GM10248 (cell line): ENCODE measurements around the gene MSL1.
A peak's percentile ranks its signal among the peaks of the same experiment; 100 is the strongest.

Experiments
- CTCF ChIA-PET: fragments of 300-600 bp; sonication (Branson Sonifier 250); formaldehyde crosslinking; extraction: SDS; loops from one replicate; lab custom pipeline; 2021; ENCODE audit warnings: antibody characterized with exemption; lab: Yijun Ruan, JAX
- POLR2A ChIA-PET: fragments of 350-650 bp; sonication (Branson Sonifier 250); formaldehyde crosslinking; extraction: SDS; loops from one replicate; lab custom pipeline; 2020; ENCODE audit warnings: antibody characterized with exemption; lab: Yijun Ruan, JAX
- DNase-seq: peaks from one replicate; pipeline ENCODE4 v3.0.0; 2012; ENCODE audit errors: extremely low spot score
- TF ChIP-seq, protein P1 (sequence below): IDR thresholded peaks from 2 replicates; pipeline ENCODE4 v1.5.1; 2012; ENCODE audit warnings: mild to moderate bottlenecking, low read depth; ENCODE audit errors: extremely low read depth, missing control alignments, control extremely low read depth

The MSL1 gene

DNA sequence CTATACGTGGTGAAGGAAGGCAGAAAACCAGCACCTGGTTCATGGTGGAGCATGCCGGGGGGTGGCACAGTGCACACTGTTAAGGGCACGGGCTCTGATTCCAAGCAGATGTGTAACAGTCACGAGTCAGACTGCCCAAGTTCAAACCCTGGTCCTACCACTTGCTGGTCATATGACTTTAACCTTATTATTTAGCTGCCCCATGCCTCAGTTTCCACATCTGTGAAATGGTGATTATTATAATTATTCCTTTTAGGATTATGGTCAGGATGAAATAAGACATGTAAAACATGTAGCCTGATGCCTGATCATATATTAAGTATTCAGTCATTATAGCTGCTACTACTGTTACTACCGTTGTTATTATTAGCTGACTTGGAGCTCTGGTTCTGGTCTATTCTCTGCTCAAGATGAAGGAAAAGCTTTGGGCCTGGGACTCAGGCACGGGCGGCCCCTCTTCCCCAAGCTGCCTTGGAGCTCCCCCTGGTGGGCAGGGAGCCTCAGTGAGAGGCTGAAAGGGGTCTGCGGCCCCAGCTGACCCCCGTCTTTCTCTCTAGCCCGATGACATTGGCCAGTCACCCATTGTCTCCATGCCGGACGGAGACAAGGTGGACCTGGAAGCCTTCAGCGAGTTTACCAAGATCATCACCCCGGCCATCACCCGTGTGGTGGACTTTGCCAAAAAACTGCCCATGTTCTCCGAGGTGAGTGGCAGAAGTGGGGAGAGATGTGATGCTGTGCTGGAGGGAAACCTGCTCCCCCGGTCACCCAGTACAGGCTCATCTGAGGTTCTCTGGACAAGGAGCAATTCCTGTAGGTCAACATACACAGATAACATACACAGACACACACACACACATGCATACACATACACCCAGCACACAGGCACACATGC is 35.4 kb upstream of the MSL1 start:
- POLR2A ChIA-PET: no interaction called here
- CTCF ChIA-PET: interaction anchor here (0.6 to 2.8 kb wide), 39 partner anchors 8 to 1179 kb away, joined by 3 to 55 read pairs (median 4); partner anchors contain the start of genes CSF3, MED24, NR1D1 and THRA

DNA sequence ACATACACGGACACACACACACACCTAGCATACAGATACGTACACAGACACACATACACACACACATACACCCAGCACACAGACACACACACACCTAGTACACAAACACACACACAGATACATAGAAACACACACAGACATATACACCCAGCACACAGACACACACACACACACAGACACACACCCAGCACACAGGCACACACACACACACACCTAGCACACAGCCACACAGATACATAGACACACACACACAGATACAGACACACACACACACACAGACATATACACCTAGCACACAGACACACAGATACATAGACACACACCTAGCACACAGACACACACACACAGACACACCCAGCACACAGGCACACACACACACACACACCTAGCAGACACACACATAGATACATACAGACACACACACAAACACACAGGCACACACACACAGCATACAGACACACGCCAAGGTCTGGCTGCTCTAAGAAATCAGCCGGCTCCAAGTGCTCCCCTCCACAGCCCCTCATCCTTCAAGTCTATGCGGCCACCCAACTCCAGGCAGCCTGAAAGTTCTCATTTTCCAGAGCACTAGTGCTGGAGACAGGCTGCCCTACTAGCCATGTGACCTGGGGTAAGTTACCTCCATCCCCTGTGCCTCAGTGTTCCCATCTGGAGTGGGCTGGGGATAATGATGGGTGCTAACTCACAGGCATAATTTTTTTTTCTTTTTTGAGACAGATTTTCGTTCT is 34.5 kb upstream of the MSL1 start:
- DNase-seq: no peak
- ChIA-PET CTCF (interaction anchor here (0.9 to 2.8 kb wide), 26 partner anchors 11 to 1180 kb away, joined by 3 to 55 read pairs (median 6); partner anchors contain the start of genes CSF3, MED24, NR1D1 and THRA), POLR2A (no interaction called here)
- TF ChIP-seq, protein P1, sequence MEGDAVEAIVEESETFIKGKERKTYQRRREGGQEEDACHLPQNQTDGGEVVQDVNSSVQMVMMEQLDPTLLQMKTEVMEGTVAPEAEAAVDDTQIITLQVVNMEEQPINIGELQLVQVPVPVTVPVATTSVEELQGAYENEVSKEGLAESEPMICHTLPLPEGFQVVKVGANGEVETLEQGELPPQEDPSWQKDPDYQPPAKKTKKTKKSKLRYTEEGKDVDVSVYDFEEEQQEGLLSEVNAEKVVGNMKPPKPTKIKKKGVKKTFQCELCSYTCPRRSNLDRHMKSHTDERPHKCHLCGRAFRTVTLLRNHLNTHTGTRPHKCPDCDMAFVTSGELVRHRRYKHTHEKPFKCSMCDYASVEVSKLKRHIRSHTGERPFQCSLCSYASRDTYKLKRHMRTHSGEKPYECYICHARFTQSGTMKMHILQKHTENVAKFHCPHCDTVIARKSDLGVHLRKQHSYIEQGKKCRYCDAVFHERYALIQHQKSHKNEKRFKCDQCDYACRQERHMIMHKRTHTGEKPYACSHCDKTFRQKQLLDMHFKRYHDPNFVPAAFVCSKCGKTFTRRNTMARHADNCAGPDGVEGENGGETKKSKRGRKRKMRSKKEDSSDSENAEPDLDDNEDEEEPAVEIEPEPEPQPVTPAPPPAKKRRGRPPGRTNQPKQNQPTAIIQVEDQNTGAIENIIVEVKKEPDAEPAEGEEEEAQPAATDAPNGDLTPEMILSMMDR: no peak

More for the DNA sequence above, 35.4 kb upstream of the MSL1 start:
- DNase-seq: peak; percentile 79
- TF ChIP-seq, protein P1: peak; percentile 86

DNA sequence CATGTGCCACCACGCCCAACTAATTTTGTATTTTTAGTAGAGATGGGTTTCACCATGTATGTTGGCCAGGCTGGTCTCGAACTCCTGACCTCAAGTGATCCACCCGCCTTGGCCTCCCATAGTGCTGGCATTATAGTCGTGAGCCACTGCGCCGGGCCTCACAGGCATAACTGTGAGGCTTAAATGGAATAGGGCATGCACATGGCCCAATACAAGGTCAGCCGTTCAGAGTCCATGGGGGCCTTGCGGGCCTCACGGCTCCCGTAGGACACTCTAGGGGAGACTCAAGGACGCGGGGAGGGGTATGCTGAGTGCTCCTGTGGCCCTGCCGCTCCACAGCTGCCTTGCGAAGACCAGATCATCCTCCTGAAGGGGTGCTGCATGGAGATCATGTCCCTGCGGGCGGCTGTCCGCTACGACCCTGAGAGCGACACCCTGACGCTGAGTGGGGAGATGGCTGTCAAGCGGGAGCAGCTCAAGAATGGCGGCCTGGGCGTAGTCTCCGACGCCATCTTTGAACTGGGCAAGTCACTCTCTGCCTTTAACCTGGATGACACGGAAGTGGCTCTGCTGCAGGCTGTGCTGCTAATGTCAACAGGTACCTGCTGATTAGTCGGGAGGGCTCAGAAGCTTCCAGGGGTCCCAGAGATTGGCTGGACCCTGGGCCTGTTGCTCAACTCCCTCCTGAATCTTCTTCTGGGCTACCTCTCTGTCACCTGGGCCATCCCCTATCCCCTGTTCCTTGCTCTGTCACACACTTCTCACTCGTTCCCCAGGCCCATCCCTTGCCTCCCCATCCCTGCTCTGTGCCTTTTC is 33.7 kb upstream of the MSL1 start:
- TF ChIP-seq, protein P1: no peak
- POLR2A ChIA-PET: no interaction called here
- no peak for DNase-seq
- CTCF ChIA-PET: interaction anchor here (1.4 to 3.0 kb wide), 4 partner anchors 10 to 81 kb away, joined by 3 to 27 read pairs (median 4); no protein-coding TSS in a partner anchor

DNA sequence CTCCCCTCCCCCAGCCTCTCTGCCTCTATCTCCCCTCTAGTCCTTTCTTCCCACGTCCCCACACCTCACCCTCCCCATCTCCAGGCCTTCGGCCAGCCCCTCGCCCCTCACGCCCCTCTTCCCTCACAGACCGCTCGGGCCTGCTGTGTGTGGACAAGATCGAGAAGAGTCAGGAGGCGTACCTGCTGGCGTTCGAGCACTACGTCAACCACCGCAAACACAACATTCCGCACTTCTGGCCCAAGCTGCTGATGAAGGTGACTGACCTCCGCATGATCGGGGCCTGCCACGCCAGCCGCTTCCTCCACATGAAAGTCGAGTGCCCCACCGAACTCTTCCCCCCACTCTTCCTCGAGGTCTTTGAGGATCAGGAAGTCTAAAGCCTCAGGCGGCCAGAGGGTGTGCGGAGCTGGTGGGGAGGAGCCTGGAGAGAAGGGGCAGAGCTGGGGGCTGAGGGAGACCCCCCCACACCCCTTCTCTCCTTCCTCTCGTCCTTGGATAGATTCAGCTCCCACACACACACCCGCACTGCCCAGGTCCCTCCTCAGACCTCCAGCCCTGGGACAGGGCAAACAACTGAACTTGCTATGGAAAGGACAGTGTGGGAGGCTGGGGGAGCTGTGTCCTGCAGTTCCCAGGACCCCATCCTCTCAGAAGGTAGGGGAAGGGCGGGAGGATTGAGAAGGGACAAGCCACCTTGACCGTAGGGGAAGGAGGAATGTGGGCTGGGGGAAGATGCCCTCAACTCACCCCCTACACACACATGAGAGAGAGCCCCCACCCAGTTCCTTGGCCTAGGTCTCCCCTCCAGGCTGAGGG is 32.5 kb upstream of the MSL1 start:
- TF ChIP-seq, protein P1: no peak
- ChIA-PET CTCF (interaction anchor here (1.0 to 3.0 kb wide), 8 partner anchors 9 to 79 kb away, joined by 3 to 27 read pairs (median 4); partner anchors contain the start of gene MED24), POLR2A (no interaction called here)
- DNase-seq: no peak

DNA sequence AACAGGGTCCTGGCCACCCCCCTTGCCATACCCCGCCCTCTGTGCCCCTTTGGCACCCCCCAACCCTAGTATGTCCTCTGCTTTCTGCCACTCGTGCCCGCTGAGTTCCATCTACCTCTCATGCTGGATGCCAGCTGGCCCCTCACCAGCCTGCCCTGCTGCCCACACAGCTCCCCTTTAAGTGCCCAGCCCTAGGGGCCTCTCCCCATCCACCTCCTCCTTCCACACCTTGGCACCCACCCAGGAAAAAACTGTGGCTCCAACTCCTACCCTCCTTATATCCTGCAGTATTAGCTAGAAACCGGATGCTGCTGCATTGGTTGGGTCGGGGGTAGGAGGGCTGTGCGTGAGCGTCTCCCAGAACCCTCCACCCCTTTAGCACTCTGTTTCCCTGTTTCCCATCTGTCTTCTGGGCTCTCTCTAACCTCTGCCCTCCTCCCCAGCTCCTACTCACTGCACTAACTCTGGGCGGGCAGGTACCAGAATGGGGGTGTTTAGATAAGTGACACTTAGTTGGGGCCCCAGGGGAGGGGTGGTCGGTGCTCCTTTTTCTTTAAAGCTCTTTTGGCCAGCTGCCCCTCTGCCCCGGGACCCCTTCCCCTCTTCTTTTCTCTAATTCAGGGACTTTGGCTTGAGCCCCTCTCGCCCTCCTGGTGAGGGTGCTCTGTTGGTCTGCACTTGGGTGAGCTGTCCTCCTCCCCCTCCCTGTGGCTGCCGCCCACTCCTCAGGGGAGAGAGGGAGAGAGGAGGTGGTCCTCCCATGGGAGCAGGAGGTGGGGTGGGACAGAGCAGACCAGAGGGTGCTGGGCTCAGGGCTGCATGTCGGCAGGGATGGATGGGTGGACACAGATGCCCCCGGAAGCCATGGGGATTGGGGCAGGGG is 31.3 kb upstream of the MSL1 start:
- ChIA-PET POLR2A (no interaction called here), CTCF (interaction anchor here (0.7 to 3.0 kb wide), 9 partner anchors 9 to 78 kb away, joined by 3 to 27 read pairs (median 4); partner anchors contain the start of gene MED24)
- TF ChIP-seq, protein P1: no peak
- DNase-seq: no peak
